Measurements from ENCODE around the gene TMEM132A.

TMEM132A gene

DNA sequence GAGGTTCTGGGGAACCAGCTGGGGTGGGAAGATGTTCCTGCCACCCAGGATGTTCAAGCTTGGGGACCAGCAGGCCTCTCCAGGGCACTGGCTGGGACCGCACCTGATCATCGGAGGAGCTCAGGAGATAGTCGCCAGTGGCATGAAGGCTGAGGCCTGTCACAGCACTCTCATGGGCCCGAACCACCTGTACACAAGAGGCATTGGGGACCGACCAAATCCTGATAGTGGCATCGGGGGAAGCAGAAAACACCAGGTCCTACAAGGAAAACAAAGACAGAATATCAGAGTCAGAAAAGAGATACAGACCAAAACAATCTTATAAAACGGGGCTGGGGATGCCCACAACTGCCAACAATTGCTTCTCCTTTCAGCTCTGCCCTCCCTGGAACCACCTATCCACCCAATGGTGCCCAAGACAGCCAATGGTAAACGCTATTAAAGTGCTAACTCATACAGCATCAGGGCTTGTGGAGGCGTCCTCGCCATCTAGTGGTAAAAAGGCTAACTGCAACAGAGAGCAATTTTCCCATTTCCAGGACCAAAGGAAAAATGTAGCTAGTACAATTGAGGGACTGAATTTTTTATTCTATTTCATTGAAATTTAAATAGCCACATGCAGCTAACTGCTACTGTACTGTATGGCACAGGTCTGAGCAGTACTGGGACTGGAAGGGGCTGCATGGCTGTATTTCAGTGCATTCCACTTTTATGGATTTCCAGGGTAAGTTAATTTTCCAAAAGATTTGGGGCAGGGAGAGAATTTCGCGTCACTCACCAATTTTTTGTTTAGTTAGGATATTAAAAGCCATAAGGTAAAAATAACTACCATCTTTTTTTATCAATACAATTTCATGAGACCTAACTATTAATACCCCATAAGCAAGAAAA, 25.0 kb upstream of the TMEM132A start:
- H3K27ac ChIP-seq, result no peak overlapping the region
- TF ChIP-seq, protein P1, sequence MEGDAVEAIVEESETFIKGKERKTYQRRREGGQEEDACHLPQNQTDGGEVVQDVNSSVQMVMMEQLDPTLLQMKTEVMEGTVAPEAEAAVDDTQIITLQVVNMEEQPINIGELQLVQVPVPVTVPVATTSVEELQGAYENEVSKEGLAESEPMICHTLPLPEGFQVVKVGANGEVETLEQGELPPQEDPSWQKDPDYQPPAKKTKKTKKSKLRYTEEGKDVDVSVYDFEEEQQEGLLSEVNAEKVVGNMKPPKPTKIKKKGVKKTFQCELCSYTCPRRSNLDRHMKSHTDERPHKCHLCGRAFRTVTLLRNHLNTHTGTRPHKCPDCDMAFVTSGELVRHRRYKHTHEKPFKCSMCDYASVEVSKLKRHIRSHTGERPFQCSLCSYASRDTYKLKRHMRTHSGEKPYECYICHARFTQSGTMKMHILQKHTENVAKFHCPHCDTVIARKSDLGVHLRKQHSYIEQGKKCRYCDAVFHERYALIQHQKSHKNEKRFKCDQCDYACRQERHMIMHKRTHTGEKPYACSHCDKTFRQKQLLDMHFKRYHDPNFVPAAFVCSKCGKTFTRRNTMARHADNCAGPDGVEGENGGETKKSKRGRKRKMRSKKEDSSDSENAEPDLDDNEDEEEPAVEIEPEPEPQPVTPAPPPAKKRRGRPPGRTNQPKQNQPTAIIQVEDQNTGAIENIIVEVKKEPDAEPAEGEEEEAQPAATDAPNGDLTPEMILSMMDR (IDR thresholded peaks at IDR 0.05), result peak; percentile 95
- no peak for TF ChIP-seq ZFX (IDR thresholded peaks at IDR 0.05; ENCODE audit: borderline replicate concordance)

DNA sequence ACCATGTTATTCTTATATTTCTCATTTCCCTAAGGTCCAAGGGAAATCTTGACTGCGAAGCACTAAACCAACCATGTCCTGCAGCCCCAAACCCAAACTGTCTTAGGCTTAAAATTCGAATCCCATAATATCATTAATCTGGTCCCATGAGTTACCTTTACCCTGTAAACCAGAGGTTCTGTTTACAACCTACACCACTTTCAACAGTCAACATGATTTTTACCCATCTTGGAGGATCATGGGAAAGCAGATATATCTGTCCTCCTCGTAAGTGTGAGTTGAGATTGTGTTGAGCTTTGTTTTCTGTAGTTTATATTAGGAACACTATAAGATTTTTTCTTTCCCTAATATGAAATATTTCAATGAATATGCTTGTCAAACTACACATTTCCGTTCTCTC, 24.3 kb upstream of the TMEM132A start:
- TF ChIP-seq, protein P1 (IDR thresholded peaks at IDR 0.05), result no peak
- TF ChIP-seq ZFX (IDR thresholded peaks at IDR 0.05; ENCODE audit: borderline replicate concordance), result no peak
- H3K27ac ChIP-seq, result no peak overlapping the region

DNA sequence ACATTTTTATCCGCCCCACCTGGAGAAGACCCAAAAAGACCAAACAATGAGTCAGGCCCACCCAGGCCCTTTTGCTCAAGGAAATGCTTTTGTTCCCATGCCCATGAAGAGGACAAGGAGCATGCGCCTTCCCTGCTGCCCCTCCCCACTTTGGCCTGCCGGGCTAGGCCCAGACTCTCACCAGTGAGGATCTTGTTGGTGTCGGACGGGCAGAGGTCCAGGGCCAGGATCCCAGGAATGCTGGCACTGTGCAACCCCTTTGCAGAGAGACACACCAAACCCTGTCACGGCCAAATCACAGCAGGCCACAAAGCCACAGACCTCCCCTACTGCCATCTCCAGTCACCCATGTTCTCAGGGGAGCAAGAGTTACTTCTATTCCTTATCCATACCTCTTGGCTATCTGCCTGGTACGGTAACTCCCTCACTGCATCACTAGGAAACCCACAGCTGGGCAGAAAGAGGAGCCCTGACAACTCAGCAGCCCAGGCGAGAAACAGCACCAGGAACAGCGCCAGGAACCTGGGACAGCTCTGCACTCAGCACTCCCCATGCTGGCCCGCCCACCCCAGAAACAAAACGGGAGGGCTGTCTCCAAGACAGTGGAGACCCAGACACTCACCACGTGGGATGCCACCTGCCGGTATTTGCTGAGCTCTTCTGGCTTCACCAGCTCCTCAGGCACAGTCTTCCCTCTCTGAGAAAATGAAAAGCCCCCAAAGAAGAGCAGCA, 23.4 kb upstream of the TMEM132A start:
- TF ChIP-seq ZFX (IDR thresholded peaks at IDR 0.05; ENCODE audit: borderline replicate concordance), result no peak
- TF ChIP-seq, protein P1 (IDR thresholded peaks at IDR 0.05), result no peak

DNA sequence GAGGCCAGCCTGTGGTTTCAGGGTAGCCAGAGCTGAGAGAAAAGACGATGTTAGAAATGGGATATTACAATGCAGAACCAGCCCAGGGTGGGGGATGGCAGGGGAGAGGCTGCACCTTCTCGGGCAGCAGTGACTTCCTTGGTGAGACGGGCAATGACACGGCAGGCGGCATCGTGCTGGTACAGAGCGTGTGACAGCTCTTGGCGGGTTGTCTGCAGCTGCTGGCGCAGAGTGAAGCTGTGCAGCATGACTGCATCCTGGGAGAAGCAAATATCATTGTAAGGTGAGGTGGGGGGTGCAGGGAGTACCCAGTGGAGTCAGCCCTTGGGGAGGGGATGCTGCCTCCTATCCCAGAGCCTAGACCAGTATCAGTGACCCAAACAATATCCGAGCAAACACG, 21.6 kb upstream of the TMEM132A start:
- no peak overlapping the region for H3K27ac ChIP-seq
- no peak for TF ChIP-seq ZFX (IDR thresholded peaks at IDR 0.05; ENCODE audit: borderline replicate concordance)
- TF ChIP-seq, protein P1 (IDR thresholded peaks at IDR 0.05), result no peak

More for the DNA sequence above, 23.4 kb upstream of the TMEM132A start:
- no peak overlapping the region for H3K27ac ChIP-seq

DNA sequence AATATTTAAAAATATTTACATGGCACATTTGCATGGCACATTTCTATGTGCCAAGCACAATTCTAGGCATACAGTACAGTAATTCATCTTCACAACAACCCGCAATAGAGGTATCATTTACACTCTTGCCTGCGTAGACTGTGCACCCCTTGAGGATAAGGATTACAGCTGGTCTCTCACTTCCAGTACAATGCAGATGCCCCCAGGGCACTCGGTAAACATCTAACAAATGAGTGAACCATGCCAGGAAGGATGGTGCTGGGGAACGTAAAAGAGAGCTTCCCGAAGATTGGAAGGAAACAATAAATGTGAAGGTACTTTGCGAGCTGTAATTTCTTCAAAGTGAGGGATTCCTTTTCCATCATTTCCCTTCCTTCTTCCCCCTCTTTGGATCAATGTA, 19.2 kb upstream of the TMEM132A start:
- TF ChIP-seq, protein P1 (IDR thresholded peaks at IDR 0.05), result no peak
- no peak for TF ChIP-seq ZFX (IDR thresholded peaks at IDR 0.05; ENCODE audit: borderline replicate concordance)
- peak overlapping the region; percentile 91 for H3K27ac ChIP-seq

DNA sequence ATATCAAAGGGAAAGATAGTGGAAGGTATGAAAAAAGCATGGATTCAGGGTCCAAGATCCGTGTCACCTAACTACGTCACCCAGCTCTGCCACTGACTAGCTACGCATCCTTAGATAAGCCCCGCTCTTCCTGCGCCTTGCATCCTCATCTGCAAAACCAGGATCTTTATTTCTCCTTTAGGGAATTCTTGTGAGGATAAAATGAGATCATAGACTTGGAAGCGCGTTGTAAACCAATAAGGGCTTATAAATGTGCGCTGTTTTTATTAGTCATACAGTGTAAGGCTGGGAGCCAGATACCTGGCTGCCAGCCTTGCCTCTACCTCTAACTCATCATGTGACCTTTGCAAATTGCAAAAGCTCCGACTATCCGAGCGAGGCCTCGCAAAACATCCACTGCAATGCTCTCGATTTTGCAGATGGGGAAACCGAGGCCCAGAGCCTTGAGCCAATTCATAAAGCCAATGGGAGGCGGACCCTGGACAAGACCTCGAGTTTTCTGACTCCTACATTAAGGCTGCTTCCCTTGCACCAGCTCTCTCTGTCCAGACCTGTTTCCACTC, 18.6 kb upstream of the TMEM132A start:
- TF ChIP-seq ZFX (IDR thresholded peaks at IDR 0.05; ENCODE audit: borderline replicate concordance), result no peak
- H3K27ac ChIP-seq, result peak overlapping the region; percentile 91

DNA sequence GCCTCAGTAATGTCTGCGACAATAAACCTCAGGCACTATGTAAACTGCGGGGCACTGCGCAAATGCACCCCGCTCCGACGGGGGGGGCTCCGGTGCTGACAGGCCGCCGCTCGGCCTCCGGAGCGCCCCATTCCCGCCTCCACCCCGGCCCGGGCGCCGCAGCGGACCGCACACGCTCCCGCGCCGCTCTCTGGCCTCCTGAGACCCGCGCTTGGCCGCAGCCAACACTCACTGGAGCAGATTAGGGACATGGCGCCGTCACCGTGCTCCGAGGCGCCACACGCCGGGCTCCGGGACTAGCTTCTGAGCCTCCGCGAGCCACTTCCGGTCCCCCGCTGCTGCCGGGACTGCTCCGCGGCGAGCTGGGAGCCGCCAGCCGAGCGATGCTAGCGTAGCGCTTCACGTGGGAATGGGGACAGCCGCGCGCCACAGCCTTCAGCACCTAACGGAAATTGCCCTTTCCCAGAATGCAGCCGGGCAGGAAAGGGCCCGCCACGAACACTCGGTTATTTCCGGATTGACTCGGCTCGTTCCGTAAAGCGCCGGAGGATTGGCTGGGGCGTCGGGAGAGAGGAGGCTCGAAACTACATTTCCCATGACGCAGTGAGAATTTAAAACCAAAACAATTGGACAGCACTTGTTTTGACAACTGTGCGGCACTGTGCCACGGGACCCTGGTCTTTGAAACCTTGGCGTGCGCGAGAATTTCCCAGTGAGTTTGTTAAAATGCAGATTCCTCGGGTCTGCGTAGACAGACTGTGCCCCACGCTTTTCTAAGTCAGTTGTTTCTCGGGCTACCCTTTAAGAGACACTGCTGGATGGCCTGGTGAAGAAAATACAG, 17.9 kb upstream of the TMEM132A start, which contains the start of gene PRPF19:
Gene PRPF19, minus strand, starts transcription at position 454 of the 841 bp plus-strand sequence. Its CDS starts 203 bp downstream, at position 251.
- TF ChIP-seq ZFX (IDR thresholded peaks at IDR 0.05; ENCODE audit: borderline replicate concordance), result no peak
- TF ChIP-seq, protein P1 (IDR thresholded peaks at IDR 0.05), result no peak
- H3K27ac ChIP-seq, result peak within 1 kb of the TSS; percentile 91

All from 22Rv1 (cell line).